ENCODE data around the gene CST9L.

The CST9L gene

GRCh38 chr20:23542801-23543200 lies 25.5 kb downstream of the CST9L start:
- no peak for DNase-seq

- no peak for DNase-seq
Observed at GRCh38 chr20:23541776-23542175, 26.5 kb downstream of the CST9L start.

DNA sequence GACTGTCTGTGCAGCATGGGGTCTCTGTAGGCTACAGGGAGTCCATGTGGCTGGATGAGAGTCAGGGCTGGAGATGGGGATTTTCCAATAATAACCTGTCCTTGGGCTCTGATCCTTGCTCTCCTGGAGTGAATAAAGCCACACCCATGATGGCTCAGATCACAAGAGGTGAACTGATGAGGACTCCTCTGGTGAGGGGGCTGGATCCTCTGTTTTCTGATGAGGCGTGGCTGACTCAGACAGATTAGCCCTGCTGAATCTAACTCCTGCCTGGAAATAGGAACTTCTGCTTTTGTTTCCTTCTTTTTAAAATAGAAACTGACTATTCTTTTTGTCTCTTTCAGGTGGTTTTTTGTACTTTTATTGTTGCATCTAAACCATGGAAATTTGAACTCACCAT lies 27.0 kb downstream of the CST9L start:
- DNase-seq, result no peak

DNA sequence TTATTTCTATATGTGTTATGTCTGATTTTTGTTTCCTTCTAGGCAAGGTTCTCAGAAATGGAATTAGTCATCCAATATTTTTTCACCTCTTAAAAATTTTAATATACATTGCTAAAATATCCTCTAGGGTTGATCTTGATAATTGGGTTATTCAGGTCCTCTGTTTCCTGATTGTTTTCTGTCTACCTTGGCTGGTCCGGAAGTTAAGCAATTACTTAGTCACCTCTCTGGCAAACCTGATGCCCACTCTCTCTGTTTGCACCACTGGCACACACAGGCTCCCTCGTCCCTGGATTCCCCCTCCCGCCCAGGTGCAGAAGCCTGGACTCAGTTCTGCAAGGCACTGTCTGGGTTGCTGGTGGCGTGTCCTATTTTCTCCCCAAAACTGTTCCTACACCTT lies 27.7 kb downstream of the CST9L start:
- DNase-seq, result no peak

DNA sequence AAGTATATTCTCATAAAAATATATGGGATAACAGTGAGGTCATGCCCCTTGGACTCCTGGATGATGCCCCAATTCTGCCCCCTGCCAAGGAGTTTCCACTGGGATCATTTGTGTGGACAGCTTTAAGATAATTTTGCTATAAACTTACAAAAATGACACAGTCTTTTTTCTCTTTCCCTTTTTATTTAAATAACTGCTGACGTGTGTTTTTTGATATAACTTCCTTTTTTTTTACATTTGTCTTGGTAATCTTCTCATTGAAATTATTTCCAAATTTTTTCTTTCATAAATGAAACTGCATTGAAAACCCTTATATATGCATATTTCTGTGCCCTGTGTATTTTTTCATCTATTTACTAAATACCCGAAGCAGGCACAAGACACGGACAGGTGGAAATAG lies 31.3 kb downstream of the CST9L start:
- DNase-seq, result no peak

GRCh38 chr20:23536328-23536974 lies 31.8 kb downstream of the CST9L start:
- no peak for DNase-seq

GRCh38 chr20:23534801-23535593 lies 33.3 kb downstream of the CST9L start:
- DNase-seq, result no peak

- DNase-seq, result no peak
Observed at GRCh38 chr20:23533161-23533560, 35.1 kb downstream of the CST9L start.

- DNase-seq, result no peak
Observed at GRCh38 chr20:23532533-23532932, 35.8 kb downstream of the CST9L start.

DNA sequence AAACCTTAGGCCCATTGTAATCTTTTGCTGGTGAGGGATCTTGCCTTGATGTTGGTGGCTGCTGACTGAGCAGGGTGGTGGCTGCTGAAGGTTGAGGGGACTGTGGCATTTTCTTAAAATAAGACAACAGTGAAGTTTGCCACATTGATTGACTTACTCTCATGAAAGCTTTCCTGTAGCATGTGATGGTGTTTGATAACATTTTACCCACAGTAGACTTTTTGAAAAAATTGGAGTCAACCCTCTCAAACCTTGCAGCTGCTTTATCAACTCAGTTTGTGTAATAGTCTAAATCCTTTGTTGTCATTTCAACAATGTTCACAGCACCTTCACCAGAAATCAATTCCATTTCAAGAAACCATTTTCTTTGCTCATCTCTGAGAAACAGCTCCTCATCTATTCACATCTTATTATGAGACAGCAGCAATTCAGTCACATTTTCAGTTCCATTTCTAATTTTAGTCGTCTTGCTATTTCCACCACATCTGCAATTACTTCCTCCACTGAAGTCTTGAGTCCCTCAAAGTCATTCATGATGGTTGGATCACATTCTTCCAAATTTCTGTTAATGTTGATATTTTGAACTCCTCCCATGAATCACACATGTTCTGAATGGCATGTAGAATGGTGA lies 37.2 kb downstream of the CST9L start:
- DNase-seq, result no peak

GRCh38 chr20:23528867-23529431 lies 39.3 kb downstream of the CST9L start:
- DNase-seq, result no peak

GRCh38 chr20:23526850-23527249 lies 41.4 kb downstream of the CST9L start:
- DNase-seq, result no peak

DNA sequence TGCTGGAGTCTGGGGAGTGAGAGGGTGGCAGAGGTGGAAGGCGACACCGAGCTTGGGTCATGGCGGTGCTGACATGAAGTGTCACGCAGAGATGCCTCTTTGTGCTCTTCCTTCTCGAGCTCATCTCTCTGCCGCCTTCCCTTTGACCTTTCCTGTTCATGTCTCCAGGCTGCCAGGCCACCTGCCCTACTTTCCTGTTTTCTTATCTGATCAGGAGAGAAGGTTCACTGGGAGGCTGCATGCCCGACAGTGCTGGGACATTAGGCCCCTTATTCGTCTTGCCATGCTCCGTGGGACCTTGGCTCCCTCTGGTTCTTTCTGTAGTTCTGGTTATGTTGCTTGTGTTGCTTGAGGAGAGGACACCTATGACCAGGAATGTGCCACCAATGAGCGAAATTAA lies 44.1 kb downstream of the CST9L start:
- no peak for DNase-seq

DNA sequence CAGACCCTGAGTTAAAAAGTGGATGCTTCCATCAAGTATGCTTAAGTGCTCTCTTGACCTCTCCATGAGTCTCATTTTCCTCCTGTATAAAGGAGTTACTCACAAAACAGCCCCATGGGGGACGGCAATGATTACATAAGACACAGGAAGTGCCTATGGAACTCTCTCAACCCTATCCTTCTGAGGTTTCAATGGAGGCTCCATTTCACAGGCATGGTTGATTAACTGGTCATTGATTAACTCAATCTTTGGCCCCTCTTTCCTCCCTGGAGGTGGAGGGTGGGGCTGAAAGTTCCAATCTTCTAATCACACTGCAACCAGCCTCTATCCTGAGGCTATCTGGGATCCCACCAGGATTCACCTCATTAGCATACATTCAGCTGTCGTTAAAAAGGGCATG lies 48.1 kb downstream of the CST9L start:
- DNase-seq, result no peak

DNA sequence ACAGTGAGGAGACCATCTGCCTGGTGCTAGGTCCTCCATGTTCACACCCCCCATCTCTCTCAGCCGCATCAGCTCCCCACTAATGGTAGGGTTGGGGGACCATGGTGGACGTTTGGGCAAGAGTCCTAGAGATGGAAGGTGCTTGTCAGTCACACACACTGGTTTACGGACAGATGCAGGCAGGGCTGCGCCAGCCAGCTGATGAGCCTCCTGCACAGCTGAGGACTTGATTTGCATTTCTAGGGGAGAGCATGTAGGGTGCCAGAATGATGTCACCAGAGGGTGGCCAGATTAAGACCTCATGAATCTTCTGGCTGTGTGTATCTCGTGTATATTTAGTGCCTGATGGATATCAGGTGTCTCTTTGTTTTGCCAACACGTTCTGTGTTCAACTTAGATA lies 48.7 kb downstream of the CST9L start:
- DNase-seq, result no peak

GRCh38 chr20:23517719-23518118 lies 50.6 kb downstream of the CST9L start:
- no peak for DNase-seq

GRCh38 chr20:23515250-23515939 lies 52.9 kb downstream of the CST9L start:
- DNase-seq, result no peak

DNA sequence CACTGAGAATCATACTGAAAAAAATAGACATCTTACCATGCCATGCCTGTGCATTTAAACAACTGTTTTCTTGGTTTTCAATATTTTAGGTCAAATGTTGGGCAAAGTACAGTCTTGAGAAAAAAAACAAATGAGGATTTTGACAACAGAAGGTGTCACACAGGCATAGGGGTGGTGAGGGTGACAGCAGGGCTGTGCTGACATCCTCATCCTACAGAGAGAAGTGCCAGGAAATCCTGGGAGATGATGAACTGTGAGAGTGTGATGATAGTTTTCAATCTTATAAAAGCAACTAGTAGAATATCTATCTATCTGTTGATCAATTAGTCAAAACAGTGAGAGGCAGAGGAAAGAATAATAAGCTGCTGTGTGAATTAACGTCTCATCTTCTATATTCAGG lies 53.4 kb downstream of the CST9L start:
- DNase-seq, result no peak

All from NCI-H510A treated with DMSO at 0.1 percent for 48 hours (cell line).